SH-SY5Y (cell line): ENCODE measurements around the gene EIF4E1B.

Source experiments
- GATA2 ChIP-seq: IDR thresholded peaks from 2 replicates; pipeline ENCODE4 v1.6.1; 2011; ENCODE audit warnings: mild to moderate bottlenecking, low read depth, low read length
- GATA3 ChIP-seq: IDR thresholded peaks from 2 replicates; pipeline ENCODE4 v1.6.1; 2011; ENCODE audit warnings: low read depth, mild to moderate bottlenecking, low read length, moderate library complexity

DNA sequence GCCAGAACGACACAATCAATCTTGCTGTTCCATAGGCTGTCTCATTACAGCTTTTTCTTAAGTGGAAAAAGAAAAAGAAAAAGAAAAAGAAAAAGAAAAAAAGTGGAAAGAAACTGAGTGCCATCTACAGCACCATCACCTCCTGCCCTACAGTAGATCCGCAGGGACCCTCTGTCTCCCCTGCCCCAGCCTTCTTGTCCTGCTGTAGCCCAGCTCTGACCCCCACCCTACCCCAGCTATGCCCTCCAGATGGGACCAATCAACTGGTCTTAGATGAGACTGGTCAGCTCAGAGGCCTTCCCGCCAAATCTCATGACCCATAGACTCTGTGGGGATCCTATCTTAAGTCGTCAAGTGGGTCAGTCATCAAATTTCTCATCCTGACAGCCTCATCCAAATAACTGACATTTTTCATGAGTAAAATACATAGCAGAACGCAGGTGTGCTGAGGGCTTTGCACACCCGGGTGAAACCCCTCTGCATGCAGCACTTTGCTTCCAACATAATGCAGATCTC lies 51.6 kb downstream of the EIF4E1B start:
- TF ChIP-seq GATA2 (no peak), GATA3 (no peak)
